ENCODE measurements around the gene TRPM3. TPM values are rescaled to one million over a fixed set of nuclear protein-coding genes. Genes with fewer than 3 reads are reported as not detected.

Gene TRPM3
- total and polyA plus RNA-seq, 2 donors (not counting 1 experiment from before 2014, with no cell fraction given), result not detected

DNA sequence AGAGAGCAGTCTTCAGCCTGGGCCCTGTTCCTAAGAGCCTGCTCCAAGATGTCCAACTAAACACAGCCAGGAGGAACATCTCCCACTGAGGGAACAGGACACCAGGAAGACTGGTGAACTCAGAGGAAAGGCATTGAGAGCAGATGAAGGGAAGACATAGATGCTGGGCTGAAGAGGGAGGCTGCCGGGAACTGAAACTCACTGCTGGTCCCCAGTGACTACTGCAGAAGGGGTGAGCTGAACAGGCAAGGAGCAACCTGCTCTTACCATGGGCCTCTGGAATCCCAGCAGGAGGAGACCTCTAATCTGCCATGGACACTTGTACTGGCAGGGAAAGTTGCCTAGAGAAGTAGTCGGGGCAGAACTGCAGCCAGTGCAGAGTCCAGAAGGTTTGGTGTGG is 95.7 kb downstream of the TRPM3 start:
- 67% methylated on average over 2 of the region's 2 CpGs for WGBS (ENCODE audit: insufficient coverage)
- Histone ChIP-seq H4K20me1 (ENCODE audit: control insufficient read depth, insufficient read depth, low read length, poor library complexity, severe bottlenecking) (no peaks in the 10 kb centered on the region), H3K4me1 (ENCODE audit: control insufficient read depth in 2 of 2, insufficient read depth in 2 of 2, low read length in 2 of 2) (no peaks in the 10 kb centered on the region), H3K4me2 (replicated peaks; ENCODE audit: low read depth, low read length, poor library complexity, severe bottlenecking) (no peak overlapping the region), H3K9ac (ENCODE audit: low read length) (no peak overlapping the region), H3K27me3 (replicated peaks in 1 of 4; ENCODE audit: control extremely low read depth in 1 of 4, control insufficient read depth in 3 of 4, insufficient read depth in 4 of 4, low read length in 3 of 4) (no peaks in the 10 kb centered on the region), H2AFZ (ENCODE audit: insufficient read depth, low read depth, low read length, poor library complexity, severe bottlenecking) (no peak overlapping the region), H3K36me3 (replicated peaks in 1 of 2; ENCODE audit: control extremely low read depth in 1 of 2, control insufficient read depth in 1 of 2, extremely low read depth in 1 of 2, insufficient read depth in 2 of 2, low read length in 1 of 2) (no peaks in the 10 kb centered on the region), H3K4me3 (ENCODE audit: control extremely low read depth in 1 of 5, extremely low read depth in 1 of 5, insufficient read depth in 1 of 5, low read depth in 2 of 5, low read length in 4 of 5) (no peak overlapping the region), H3K79me2 (ENCODE audit: control insufficient read depth, insufficient read depth, low read length) (no peaks in the 10 kb centered on the region), H3K27ac (ENCODE audit: low read length in 2 of 2) (no peak overlapping the region), H3K9me3 (ENCODE audit: control extremely low read depth in 1 of 3, control insufficient read depth in 2 of 3, insufficient read depth in 1 of 3, low read length in 2 of 3) (peaks cover 0 to 11% (median 0%) of the 10 kb centered on the region in 3 donors)
- intact Hi-C loops (cut with micrococcal nuclease), result no loop called here
- ChIA-PET CTCF (no interaction called here), POLR2A (no interaction called here)
- TF ChIP-seq EZH2 (IDR thresholded peaks at IDR 0.05; ENCODE audit: borderline replicate concordance, insufficient read depth, low read depth, low read length, poor library complexity, severe bottlenecking), result no peak
- no peak for TF ChIP-seq CTCF (IDR thresholded peaks at IDR 0.05)
- no peak overlapping the region for H3K27ac Mint-ChIP-seq
- no peaks in the 10 kb centered on the region for H3K9me3 Mint-ChIP-seq (ENCODE audit: insufficient read depth)
- ATAC-seq (ENCODE audit: low read depth), result no peak
- no peak overlapping the region for H3K4me3 Mint-ChIP-seq
- no peaks in the 10 kb centered on the region for H3K4me1 Mint-ChIP-seq
- DNase-seq, result no peak
- no peaks in the 10 kb centered on the region for H3K27me3 Mint-ChIP-seq

- Histone ChIP-seq H3K4me1 (ENCODE audit: control insufficient read depth in 2 of 2, insufficient read depth in 2 of 2, low read length in 2 of 2) (no peaks in the 10 kb centered on the region), H4K20me1 (ENCODE audit: control insufficient read depth, insufficient read depth, low read length, poor library complexity, severe bottlenecking) (no peaks in the 10 kb centered on the region), H3K9ac (ENCODE audit: low read length) (no peak overlapping the region), H3K9me3 (ENCODE audit: control extremely low read depth in 1 of 3, control insufficient read depth in 2 of 3, insufficient read depth in 1 of 3, low read length in 2 of 3) (peaks cover 0 to 11% (median 0%) of the 10 kb centered on the region in 3 donors), H2AFZ (ENCODE audit: insufficient read depth, low read depth, low read length, poor library complexity, severe bottlenecking) (no peak overlapping the region), H3K4me2 (replicated peaks; ENCODE audit: low read depth, low read length, poor library complexity, severe bottlenecking) (no peak overlapping the region), H3K27me3 (replicated peaks in 1 of 4; ENCODE audit: control extremely low read depth in 1 of 4, control insufficient read depth in 3 of 4, insufficient read depth in 4 of 4, low read length in 3 of 4) (no peaks in the 10 kb centered on the region), H3K27ac (ENCODE audit: low read length in 2 of 2) (no peak overlapping the region), H3K36me3 (replicated peaks in 1 of 2; ENCODE audit: control extremely low read depth in 1 of 2, control insufficient read depth in 1 of 2, extremely low read depth in 1 of 2, insufficient read depth in 2 of 2, low read length in 1 of 2) (no peaks in the 10 kb centered on the region), H3K4me3 (ENCODE audit: control extremely low read depth in 1 of 5, extremely low read depth in 1 of 5, insufficient read depth in 1 of 5, low read depth in 2 of 5, low read length in 4 of 5) (no peak overlapping the region), H3K79me2 (ENCODE audit: control insufficient read depth, insufficient read depth, low read length) (no peaks in the 10 kb centered on the region)
- no peak overlapping the region for H3K4me3 Mint-ChIP-seq
- H3K4me1 Mint-ChIP-seq, result no peaks in the 10 kb centered on the region
- ATAC-seq (ENCODE audit: low read depth) (no peak), DNase-seq (no peak)
- ChIA-PET POLR2A (no interaction called here), CTCF (interaction anchor here (1.2 kb wide), 1 partner anchor 10 kb away, joined by 3 read pairs; no protein-coding TSS in a partner anchor)
- no peaks in the 10 kb centered on the region for H3K9me3 Mint-ChIP-seq (ENCODE audit: insufficient read depth)
- no peak for TF ChIP-seq EZH2 (IDR thresholded peaks at IDR 0.05; ENCODE audit: borderline replicate concordance, insufficient read depth, low read depth, low read length, poor library complexity, severe bottlenecking)
- TF ChIP-seq CTCF (IDR thresholded peaks at IDR 0.05), result no peak
- H3K27ac Mint-ChIP-seq, result no peak overlapping the region
- no peaks in the 10 kb centered on the region for H3K27me3 Mint-ChIP-seq
- intact Hi-C loops (cut with micrococcal nuclease), result no loop called here
- no CpG with 5 or more reads among the region's 6 CpGs for WGBS (ENCODE audit: insufficient coverage)
Measured at GRCh38 chr9:71025201-71025600, 96.2 kb downstream of the TRPM3 start.
